PC-3 (cell line): ENCODE data around the gene SRSF12. TPM values are rescaled to one million over a fixed set of nuclear protein-coding genes. Genes with fewer than 3 reads are reported as not detected.

Experiments used
- ATAC-seq: fragments of 200-7000 bp; cut with Tn5 transposase; 2 replicates; pipeline ENCODE4 v1.9.1; 2020; ENCODE audit warnings: mild to moderate bottlenecking, moderate library complexity
- BruUV-seq: library from RNA; stranded (reverse); fragments of 400-500 nt; replicated peaks from 2 replicates; lab custom pipeline; 2021; lab: Mats Ljungman, UMichigan
- CTCF ChIA-PET: fragments of 300-600 bp; sonication (Branson Sonifier 250); formaldehyde crosslinking; loops from one replicate; lab custom pipeline; 2022; ENCODE audit warnings: antibody characterized with exemption; lab: Charles Lee
- POLR2A ChIA-PET: fragments of 300-600 bp; sonication (Branson Sonifier 250); formaldehyde crosslinking; loops from one replicate; lab custom pipeline; 2022; ENCODE audit warnings: antibody characterized with exemption; ENCODE audit not compliant: unreplicated experiment; lab: Charles Lee
- DNase-seq: peaks from one replicate; pipeline ENCODE4 v3.0.0-alpha.2; 2015
- H2AFZ ChIP-seq: fragments of 300-600 bp; sonication (generic); 2 replicates; pipeline ENCODE4 v1.6.0; 2016; ENCODE audit warnings: antibody characterized with exemption, low read length
- H3F3A ChIP-seq: fragments of 300-600 bp; sonication (generic); one replicate; pipeline ENCODE4 v1.6.0; 2017; ENCODE audit warnings: antibody characterized with exemption, low read length, control low read depth, mild to moderate bottlenecking; ENCODE audit not compliant: unreplicated experiment
- H3K27ac ChIP-seq: fragments of 300-600 bp; sonication (generic); 2 replicates; pipeline ENCODE4 v1.5.1; 2016; ENCODE audit warnings: mild to moderate bottlenecking, low read length
- H3K27me3 ChIP-seq: fragments of 300-600 bp; sonication (generic); 2 replicates; pipeline ENCODE4 v1.6.1; 2016; ENCODE audit warnings: low read length, mixed read lengths
- H3K36me3 ChIP-seq: fragments of 300-600 bp; sonication (generic); 2 replicates; pipeline ENCODE4 v1.6.1; 2016; ENCODE audit warnings: low read depth, mixed run types, low read length, mixed read lengths
- H3K4me1 ChIP-seq: fragments of 300-600 bp; sonication (generic); 2 replicates; pipeline ENCODE4 v1.5.1; 2016; ENCODE audit warnings: low read length; ENCODE audit not compliant: insufficient read depth
- H3K4me2 ChIP-seq: fragments of 300-600 bp; sonication (generic); 2 replicates; pipeline ENCODE4 v1.6.0; 2016; ENCODE audit warnings: low read length
- H3K4me3 ChIP-seq: fragments of 300-600 bp; sonication (generic); 2 replicates; pipeline ENCODE4 v1.5.1; 2016; ENCODE audit warnings: mild to moderate bottlenecking, low read length, mixed read lengths
- H3K79me2 ChIP-seq: fragments of 300-600 bp; sonication (generic); 2 replicates; pipeline ENCODE4 v1.6.1; 2017; ENCODE audit warnings: low read length, mixed read lengths
- H3K9ac ChIP-seq: fragments of 300-600 bp; sonication (generic); 2 replicates; pipeline ENCODE4 v1.6.0; 2016; ENCODE audit warnings: mild to moderate bottlenecking, low read length
- H3K9me2 ChIP-seq: fragments of 300-600 bp; sonication (generic); replicated peaks from 2 replicates; pipeline ENCODE4 v1.6.1; 2016; ENCODE audit warnings: mixed run types, low read length, mixed read lengths
- H3K9me3 ChIP-seq: fragments of 300-600 bp; sonication (generic); 2 replicates; pipeline ENCODE4 v1.6.1; 2016; ENCODE audit warnings: low read length, mixed read lengths
- H4K20me1 ChIP-seq: fragments of 300-600 bp; sonication (generic); 2 replicates; pipeline ENCODE4 v1.6.1; 2016; ENCODE audit warnings: low read length, mixed read lengths
- CTCF ChIP-seq: fragments of 300-600 bp; sonication (generic); conservative IDR thresholded peaks from 2 replicates; pipeline ENCODE4 v1.5.1; 2017; ENCODE audit warnings: antibody characterized with exemption, low read depth, mild to moderate bottlenecking, low read length
- EZH2 ChIP-seq: fragments of 300-600 bp; sonication (generic); IDR thresholded peaks from one replicate; pipeline ENCODE4 v1.6.1; 2017; ENCODE audit warnings: antibody characterized with exemption, mild to moderate bottlenecking, low read length; ENCODE audit not compliant: unreplicated experiment
- EZH2phosphoT487 ChIP-seq: fragments of 300-600 bp; sonication (generic); IDR thresholded peaks from 2 replicates; pipeline ENCODE4 v1.6.1; 2018; ENCODE audit warnings: mild to moderate bottlenecking, antibody characterized with exemption, low read length, borderline replicate concordance
- intact Hi-C: fragments of 100-400 bp; cut with micrococcal nuclease; formaldehyde crosslinking; loops from 2 replicates; pipeline ENCODE4 v1.9.0; 2023
- total RNA-seq: library from RNA; depleted of rRNA; stranded (reverse); fragments of >200 nt; gene quantifications from 2 replicates; pipeline ENCODE4 v1.2.3, GENCODE V29; 2014

SRSF12 gene
- total RNA-seq, 1 experiment from 2014 or later: not detected

DNA sequence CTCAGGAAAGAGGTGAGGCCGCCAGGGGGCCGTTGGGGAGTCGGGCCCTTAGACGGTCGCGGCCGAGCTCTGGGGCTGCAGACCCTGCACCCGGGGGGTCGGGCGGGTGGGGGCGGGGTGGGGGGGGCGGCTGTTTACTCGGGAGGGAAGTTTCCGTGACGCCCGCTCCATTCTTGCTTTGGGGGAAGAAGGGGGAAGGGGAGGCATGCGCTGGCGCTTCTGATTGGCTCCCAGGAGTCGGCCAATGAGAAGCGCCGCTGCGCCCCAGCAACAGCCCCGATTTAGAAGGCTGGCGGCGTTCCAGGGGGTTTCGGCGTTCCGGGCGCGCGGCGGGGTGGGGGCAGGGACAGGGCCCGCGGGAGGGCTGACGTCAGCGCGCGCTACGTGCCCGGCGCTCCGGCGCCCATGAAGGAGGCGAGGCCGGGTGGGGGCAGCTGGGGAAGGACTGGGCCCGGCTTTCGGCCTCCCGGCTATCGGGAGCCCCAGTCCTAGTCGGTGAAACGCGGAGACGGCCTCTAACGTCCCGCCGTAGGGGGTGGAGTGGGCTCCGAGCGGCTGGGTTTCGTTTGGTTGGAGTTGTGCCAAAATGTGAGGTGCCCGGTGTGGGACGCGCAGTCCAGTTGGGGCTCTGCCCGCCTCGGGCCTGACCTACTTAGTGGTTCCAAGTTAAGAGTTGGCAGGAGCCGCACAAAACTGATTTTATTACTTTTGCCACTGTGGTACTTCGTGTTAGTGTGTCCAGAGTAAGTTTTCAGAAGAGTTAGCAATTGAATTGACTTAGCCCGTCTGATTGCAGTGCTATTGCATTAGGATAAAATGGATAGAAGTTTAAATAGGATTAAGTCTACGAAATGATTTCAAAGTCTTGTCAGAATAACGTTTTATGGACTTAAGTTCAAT lies 36.2 kb downstream of the SRSF12 start:
- H3K9ac ChIP-seq: peak overlapping the region; percentile 89
- peaks cover 24% of the 10 kb centered on the region for H3K79me2 ChIP-seq
- ChIA-PET CTCF (no interaction called here), POLR2A (no interaction called here)
- H3K27ac ChIP-seq: peak overlapping the region; percentile 68
- H3K27me3 ChIP-seq: no peaks in the 10 kb centered on the region
- intact Hi-C loops: loop anchor here (5.0 kb wide), 1 partner anchor 34 kb away; no protein-coding TSS in a partner anchor
- H3F3A ChIP-seq: no peaks in the 10 kb centered on the region
- H3K4me2 ChIP-seq: peak overlapping the region; percentile 91
- peaks cover 28% of the 10 kb centered on the region for H3K4me1 ChIP-seq
- no peaks in the 10 kb centered on the region for H3K9me3 ChIP-seq
- peak overlapping the region; percentile 90 for H3K4me3 ChIP-seq
- peak overlapping the region; percentile 60; the same call in 1 of the 2 replicates for H2AFZ ChIP-seq
- H3K9me2 ChIP-seq: no peaks in the 10 kb centered on the region
- BruUV-seq: no TSS peak
- peaks cover 12% of the 10 kb centered on the region for H4K20me1 ChIP-seq
- DNase-seq (peak; percentile 87), ATAC-seq (peak; percentile 52)
- peaks cover 8% of the 10 kb centered on the region; the same call in 1 of the 2 replicates for H3K36me3 ChIP-seq
- TF ChIP-seq EZH2 (no peak), CTCF (no peak), EZH2phosphoT487 (no peak)

GRCh38 chr6:89081129-89081422 lies 36.8 kb downstream of the SRSF12 start:
- ChIA-PET CTCF (no interaction called here), POLR2A (interaction anchor here (1.0 to 1.1 kb wide), 2 partner anchors 12 to 54 kb away, joined by 5 to 21 read pairs; no protein-coding TSS in a partner anchor)
- peak; percentile 9 for DNase-seq
- no peaks in the 10 kb centered on the region for H3F3A ChIP-seq
- H2AFZ ChIP-seq: 0 out of 2 replicates have a peak overlapping the region, but pooled peaks have one; percentile 26
- no TSS peak for BruUV-seq
- H3K36me3 ChIP-seq: peaks cover 8% of the 10 kb centered on the region; the same call in 1 of the 2 replicates
- H3K9me3 ChIP-seq: no peaks in the 10 kb centered on the region
- ATAC-seq: peak; percentile 16
- H4K20me1 ChIP-seq: peaks cover 12% of the 10 kb centered on the region
- peak overlapping the region; percentile 50 for H3K27ac ChIP-seq
- peak overlapping the region; percentile 90 for H3K4me3 ChIP-seq
- peak overlapping the region; percentile 88 for H3K4me2 ChIP-seq
- intact Hi-C loops: loop anchor here (5.0 kb wide), 1 partner anchor 34 kb away; no protein-coding TSS in a partner anchor
- H3K79me2 ChIP-seq: peaks cover 24% of the 10 kb centered on the region
- H3K27me3 ChIP-seq: no peaks in the 10 kb centered on the region
- H3K9ac ChIP-seq: peak overlapping the region; percentile 78
- TF ChIP-seq EZH2 (no peak), CTCF (no peak), EZH2phosphoT487 (no peak)
- H3K9me2 ChIP-seq: no peaks in the 10 kb centered on the region
- peaks cover 28% of the 10 kb centered on the region for H3K4me1 ChIP-seq
